GM18858 (cell line): ENCODE results near the gene BDH1.
A peak's percentile ranks its signal among the peaks of the same experiment; 100 is the strongest.
"Not testable (repeated sequence)": the region's sequence is repeated elsewhere in the genome, so short reads cannot be mapped to it uniquely, and the experiment has no call there.

Source experiments
- ATAC-seq: cut with Tn5 transposase; IDR thresholded peaks from one replicate; pipeline ENCODE4 v1.9.1; 2021; ENCODE audit not compliant: unreplicated experiment

BDH1 gene

GRCh38 chr3:197555281-197556261, at the start of gene BDH1:
BDH1 (minus strand) TSS chr3:197555968; CDS start chr3:197546443, 9,525 bp downstream.
- ATAC-seq, result no peak

GRCh38 chr3:197603317-197603933, 47.7 kb upstream of the BDH1 start:
- ATAC-seq, result no peak

GRCh38 chr3:197602351-197602750, 46.6 kb upstream of the BDH1 start:
- ATAC-seq, result not testable (repeated sequence)

GRCh38 chr3:197601566-197601840, 45.7 kb upstream of the BDH1 start:
- ATAC-seq, result not testable (repeated sequence)

- no peak for ATAC-seq
Measured at GRCh38 chr3:197600796-197601565, 45.2 kb upstream of the BDH1 start.

- peak; percentile 84 for ATAC-seq
Measured at GRCh38 chr3:197599089-197599765, 43.5 kb upstream of the BDH1 start.

- ATAC-seq, result no peak
Measured at GRCh38 chr3:197598404-197598980, 42.7 kb upstream of the BDH1 start.

- no peak for ATAC-seq
Measured at GRCh38 chr3:197597335-197597734, 41.6 kb upstream of the BDH1 start.

- no peak for ATAC-seq
Measured at GRCh38 chr3:197595470-197596185, 39.9 kb upstream of the BDH1 start.

- no peak for ATAC-seq
Measured at GRCh38 chr3:197593046-197593380, 37.2 kb upstream of the BDH1 start.

- ATAC-seq, result no peak
Measured at GRCh38 chr3:197592361-197593045, 36.7 kb upstream of the BDH1 start.

- ATAC-seq, result no peak
Measured at GRCh38 chr3:197591816-197592215, 36.0 kb upstream of the BDH1 start.

GRCh38 chr3:197590313-197590962, 34.7 kb upstream of the BDH1 start:
- ATAC-seq, result no peak

GRCh38 chr3:197589545-197589944, 33.8 kb upstream of the BDH1 start:
- ATAC-seq, result no peak

GRCh38 chr3:197586768-197587167, 31.0 kb upstream of the BDH1 start:
- not testable (repeated sequence) for ATAC-seq

- no peak for ATAC-seq
Measured at GRCh38 chr3:197586181-197586580, 30.4 kb upstream of the BDH1 start.

GRCh38 chr3:197584733-197585132, 29.0 kb upstream of the BDH1 start:
- no peak for ATAC-seq

- no peak for ATAC-seq
Measured at GRCh38 chr3:197583371-197583770, 27.6 kb upstream of the BDH1 start.

GRCh38 chr3:197580253-197580691, 24.5 kb upstream of the BDH1 start:
- no peak for ATAC-seq
